Activated naive CD4-positive, alpha-beta T cell treated with anti-CD3 and anti-CD28 coated beads, Interleukin-2, amount 50 U/mL, for 72 hours (primary cell): Measurements from ENCODE around the gene JAKMIP2. TPM values are rescaled to one million over a fixed set of nuclear protein-coding genes. Genes with fewer than 3 reads are reported as not detected.
"Not testable (repeated sequence)": the region's sequence is repeated elsewhere in the genome, so short reads cannot be mapped to it uniquely, and the experiment has no call there.

ENCODE experiments used
- ATAC-seq, 2 donors: fragments of 150-1000 bp; cut with Tn5 transposase; 2 replicates each; pipeline ENCODE4 v1.10.0; 2021; ENCODE audit warnings: mild to moderate bottlenecking in 2 of 2, moderate library complexity in 2 of 2
- DNase-seq, 2 donors: peaks; one replicate each; pipeline ENCODE4 v3.0.0; 2021 to 2022; ENCODE audit warnings: low spot score in 2 of 2
- H3K27ac Mint-ChIP-seq, 2 donors: one replicate each; pipeline ENCODE4 v1.8.0; 2022; ENCODE audit warnings: mild to moderate bottlenecking in 2 of 2, mixed read lengths in 2 of 2
- H3K36me3 Mint-ChIP-seq, 2 donors: one replicate each; pipeline ENCODE4 v1.8.0; 2022; ENCODE audit warnings: mixed read lengths in 2 of 2
- H3K9me3 Mint-ChIP-seq, 2 donors: one replicate each; pipeline ENCODE4 v1.8.0; 2022; ENCODE audit warnings: mixed read lengths in 2 of 2
- total RNA-seq, 2 donors: library from RNA; stranded (reverse); gene quantifications; one replicate each; pipeline ENCODE4 v1.2.3, GENCODE V29; 2022

Gene JAKMIP2
- total RNA-seq, 2 donors from 2014 or later: 0.30 to 0.60 TPM

GRCh38 chr5:147733075-147733474 lies 49.5 kb downstream of the JAKMIP2 start:
- no peak for ATAC-seq
- peaks cover 0 to 5% of the 10 kb centered on the region in 2 donors for H3K9me3 Mint-ChIP-seq
- no peak for DNase-seq
- no peak overlapping the region for H3K27ac Mint-ChIP-seq
- peaks cover 0 to 6% of the 10 kb centered on the region in 2 donors for H3K36me3 Mint-ChIP-seq

- no peak for ATAC-seq
Observed at GRCh38 chr5:147732291-147732883, 50.1 kb downstream of the JAKMIP2 start.

DNA sequence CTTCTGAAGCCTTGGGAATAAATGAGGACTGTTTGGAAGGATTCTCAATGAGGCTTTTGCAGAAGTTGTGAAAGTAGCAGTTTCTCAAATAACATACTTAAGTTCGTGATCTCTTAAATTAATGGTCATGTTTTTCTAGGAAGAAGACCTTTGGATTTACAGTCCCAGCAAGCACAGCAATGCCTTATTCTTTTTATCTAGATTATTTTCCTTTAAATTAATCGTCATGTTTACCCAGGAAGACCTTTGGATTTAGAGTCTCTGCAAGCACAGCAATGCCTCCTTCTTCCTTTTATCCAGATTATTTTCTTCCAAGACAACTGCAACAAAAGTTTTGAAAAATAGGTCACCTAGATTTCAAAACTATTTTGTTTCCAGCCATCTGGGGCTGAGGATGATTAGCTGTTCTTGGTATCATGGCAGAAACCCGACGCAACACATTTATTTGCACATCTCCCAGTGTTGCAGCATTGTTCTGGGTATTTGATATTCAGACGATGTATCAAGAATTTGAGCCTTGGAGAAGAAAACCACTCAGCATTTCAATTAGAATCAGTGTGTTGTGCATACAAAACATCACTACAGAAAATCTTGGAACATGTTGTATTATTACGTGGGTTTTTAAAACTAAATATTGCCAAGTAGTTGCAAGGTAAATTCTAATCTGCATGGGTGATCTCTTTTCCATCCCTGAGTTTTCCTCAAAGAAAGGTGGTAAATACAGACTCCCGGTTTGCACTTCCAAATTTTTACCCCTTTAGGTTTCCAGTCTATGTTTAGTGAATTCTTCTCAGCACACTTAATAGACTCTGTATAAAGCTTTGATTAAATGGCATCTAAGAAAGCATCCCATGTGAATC lies 50.9 kb downstream of the JAKMIP2 start:
- no peak overlapping the region for H3K27ac Mint-ChIP-seq
- peaks cover 0 to 5% of the 10 kb centered on the region in 2 donors for H3K9me3 Mint-ChIP-seq
- ATAC-seq: no peak
- H3K36me3 Mint-ChIP-seq: peaks cover 0 to 6% of the 10 kb centered on the region in 2 donors
- no peak for DNase-seq

More at GRCh38 chr5:147732291-147732883, 50.1 kb downstream of the JAKMIP2 start:
- H3K9me3 Mint-ChIP-seq: peaks cover 0 to 5% of the 10 kb centered on the region in 2 donors
- DNase-seq: no peak
- H3K27ac Mint-ChIP-seq: no peak overlapping the region
- peaks cover 0 to 6% of the 10 kb centered on the region in 2 donors for H3K36me3 Mint-ChIP-seq

GRCh38 chr5:147727200-147727599 lies 55.3 kb downstream of the JAKMIP2 start:
- H3K36me3 Mint-ChIP-seq: peaks cover 0 to 3% of the 10 kb centered on the region in 2 donors
- ATAC-seq: no peak
- no peak for DNase-seq
- peaks cover 2 to 3% of the 10 kb centered on the region in 2 donors for H3K9me3 Mint-ChIP-seq
- H3K27ac Mint-ChIP-seq: no peak overlapping the region

GRCh38 chr5:147721191-147721960 lies 61.2 kb downstream of the JAKMIP2 start:
- not testable (repeated sequence) for ATAC-seq, H3K36me3 Mint-ChIP-seq, DNase-seq, H3K27ac Mint-ChIP-seq, H3K9me3 Mint-ChIP-seq

DNA sequence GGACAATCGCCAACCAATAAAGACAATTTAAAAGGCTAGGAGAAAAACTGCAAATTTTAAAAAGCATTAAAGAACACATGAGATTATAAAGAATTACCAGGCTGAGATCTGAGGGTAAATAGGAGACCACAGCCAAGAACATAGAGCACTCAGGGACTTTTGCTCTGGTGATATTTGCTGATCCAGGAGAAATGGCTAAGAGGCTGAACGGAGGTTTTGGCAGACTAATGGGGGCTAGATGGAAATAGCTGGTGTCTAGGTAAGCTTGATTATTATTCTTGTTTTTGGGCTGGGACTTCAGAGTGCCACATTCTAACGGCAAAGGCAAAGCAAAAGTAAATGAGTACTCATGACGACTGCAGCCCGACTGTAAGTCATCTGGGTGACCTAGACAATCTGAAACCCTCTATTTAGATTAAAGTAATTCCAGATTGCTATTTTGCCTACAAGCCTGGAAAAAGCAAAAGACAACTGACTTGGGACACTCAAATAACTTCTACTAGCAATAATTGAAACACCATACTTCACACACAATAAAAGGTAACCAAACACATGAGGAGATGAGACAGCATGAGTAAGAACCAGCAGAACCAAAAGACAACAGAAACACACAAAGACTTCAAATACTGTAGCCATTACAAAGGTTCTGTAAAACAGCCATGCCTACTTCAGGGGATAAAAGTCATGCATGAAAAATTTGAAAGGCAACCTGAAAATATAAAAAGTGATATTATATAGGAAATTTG lies 68.8 kb downstream of the JAKMIP2 start:
- H3K36me3 Mint-ChIP-seq: no peaks in the 10 kb centered on the region
- no peak overlapping the region for H3K27ac Mint-ChIP-seq
- no peak for ATAC-seq
- no peaks in the 10 kb centered on the region for H3K9me3 Mint-ChIP-seq
- DNase-seq: no peak

- ATAC-seq (no peak), DNase-seq (no peak)
- Mint-ChIP-seq H3K27ac (no peak overlapping the region), H3K9me3 (no peaks in the 10 kb centered on the region), H3K36me3 (no peaks in the 10 kb centered on the region)
Observed at GRCh38 chr5:147712598-147712997, 69.9 kb downstream of the JAKMIP2 start.

DNA sequence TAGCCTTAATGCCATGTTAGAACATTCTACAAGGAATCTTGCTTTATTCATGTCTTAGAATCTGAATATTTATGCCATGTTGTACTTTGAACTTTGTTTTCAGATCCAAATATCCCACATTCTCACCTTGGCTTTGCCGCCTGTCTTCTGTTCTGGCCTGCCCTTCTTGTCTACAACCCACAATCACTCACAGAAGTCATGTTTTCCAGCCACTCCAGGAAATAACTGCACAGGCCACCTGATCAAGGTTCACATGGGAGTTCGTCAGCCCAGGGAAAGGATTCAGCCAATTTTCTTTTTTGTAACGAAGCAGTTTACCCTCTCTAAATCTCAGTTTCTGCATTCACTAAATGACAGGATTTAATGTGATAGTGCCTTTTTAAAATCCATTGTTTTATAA lies 70.5 kb downstream of the JAKMIP2 start:
- DNase-seq: no peak
- no peak overlapping the region for H3K27ac Mint-ChIP-seq
- ATAC-seq: no peak
- H3K36me3 Mint-ChIP-seq: no peaks in the 10 kb centered on the region
- no peaks in the 10 kb centered on the region for H3K9me3 Mint-ChIP-seq

GRCh38 chr5:147711019-147711418 lies 71.5 kb downstream of the JAKMIP2 start:
- no peaks in the 10 kb centered on the region for H3K36me3 Mint-ChIP-seq
- no peak for ATAC-seq
- no peak overlapping the region for H3K27ac Mint-ChIP-seq
- no peak for DNase-seq
- no peaks in the 10 kb centered on the region for H3K9me3 Mint-ChIP-seq

DNA sequence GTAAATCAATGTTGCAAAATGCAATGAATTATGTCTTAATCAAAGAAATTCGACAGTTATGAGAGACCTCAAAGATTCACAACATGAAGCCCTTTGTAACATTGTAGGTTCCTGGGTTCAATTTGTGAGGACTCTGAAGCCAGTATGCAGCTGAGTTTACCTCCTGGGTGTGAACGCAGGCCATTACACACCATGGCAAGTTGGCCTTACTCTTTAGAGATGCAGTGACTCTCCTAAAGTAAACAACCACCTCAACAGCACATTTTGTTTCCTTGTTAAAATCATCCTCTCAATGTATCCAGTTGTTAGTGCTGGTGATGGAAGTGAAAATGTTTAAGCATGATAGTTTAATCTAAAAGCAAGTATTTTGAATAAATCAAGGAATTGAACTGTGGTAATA lies 73.8 kb downstream of the JAKMIP2 start:
- no peak overlapping the region for H3K27ac Mint-ChIP-seq
- DNase-seq (no peak), ATAC-seq (no peak)
- no peaks in the 10 kb centered on the region for H3K36me3 Mint-ChIP-seq
- H3K9me3 Mint-ChIP-seq: peaks cover 0 to 4% of the 10 kb centered on the region in 2 donors

- Mint-ChIP-seq H3K36me3 (no peaks in the 10 kb centered on the region), H3K27ac (no peak overlapping the region), H3K9me3 (peaks cover 4 to 9% of the 10 kb centered on the region in 2 donors)
- DNase-seq (no peak), ATAC-seq (no peak)
Observed at GRCh38 chr5:147704544-147704943, 78.0 kb downstream of the JAKMIP2 start.

DNA sequence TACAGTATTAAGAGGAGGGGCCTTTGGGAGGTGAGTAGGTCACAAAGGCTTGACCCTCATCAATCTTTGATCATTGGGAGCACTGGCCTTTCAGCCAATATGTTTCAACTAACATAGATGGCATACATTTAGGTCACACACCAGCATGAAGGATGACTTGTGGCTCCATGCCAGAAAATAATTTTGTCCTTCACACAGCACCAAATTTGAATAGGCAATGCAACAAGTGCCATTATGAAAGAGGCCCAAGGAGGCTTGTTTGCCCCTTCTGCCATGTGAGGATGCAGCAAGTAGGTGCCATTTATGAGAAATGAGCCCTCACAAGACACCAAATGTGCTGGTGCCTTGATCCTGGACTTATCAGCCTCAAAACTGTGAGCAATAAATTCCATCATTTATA lies 81.1 kb downstream of the JAKMIP2 start:
- H3K36me3 Mint-ChIP-seq: peaks cover 8 to 26% of the 10 kb centered on the region in 2 donors
- ATAC-seq: no peak
- H3K9me3 Mint-ChIP-seq: peaks cover 25 to 29% of the 10 kb centered on the region in 2 donors
- H3K27ac Mint-ChIP-seq: no peak overlapping the region
- no peak for DNase-seq

DNA sequence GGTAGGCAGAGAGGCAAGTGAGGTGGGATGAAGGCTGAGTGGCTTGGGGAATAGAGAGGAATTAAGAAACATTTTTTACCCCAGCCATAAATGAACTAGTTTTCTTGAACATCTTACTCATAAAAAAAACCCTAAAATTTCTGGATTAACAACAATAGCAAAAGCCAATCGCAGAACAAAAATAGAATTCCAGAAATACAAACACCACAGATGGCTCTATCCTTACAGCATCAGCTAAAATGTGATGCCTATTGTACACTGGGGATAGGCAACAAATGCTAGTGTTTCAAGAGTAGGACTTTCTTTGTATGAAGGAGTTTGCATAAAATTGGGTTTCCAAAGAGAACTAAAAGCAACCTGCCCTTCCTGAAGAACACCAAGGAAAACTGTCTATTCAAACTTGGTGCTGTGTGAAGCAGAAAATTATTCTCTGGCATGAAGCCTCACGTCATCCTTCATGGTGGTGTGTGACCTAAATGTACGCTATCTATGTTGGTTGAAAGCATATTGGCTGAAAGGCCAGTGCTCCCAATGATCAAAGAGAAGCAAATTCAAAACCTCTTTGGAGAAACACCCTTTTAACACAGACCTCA lies 82.9 kb downstream of the JAKMIP2 start:
- peaks cover 27 to 30% of the 10 kb centered on the region in 2 donors for H3K9me3 Mint-ChIP-seq
- peaks cover 8 to 27% of the 10 kb centered on the region in 2 donors for H3K36me3 Mint-ChIP-seq
- H3K27ac Mint-ChIP-seq: no peak overlapping the region
- DNase-seq (no peak), ATAC-seq (no peak)

- no peak for DNase-seq
- ATAC-seq: no peak
- Mint-ChIP-seq H3K27ac (no peak overlapping the region), H3K9me3 (peaks cover 27 to 35% of the 10 kb centered on the region in 2 donors), H3K36me3 (peaks cover 8 to 27% of the 10 kb centered on the region in 2 donors)
Observed at GRCh38 chr5:147697380-147697779, 85.1 kb downstream of the JAKMIP2 start.

GRCh38 chr5:147694772-147695171 lies 87.8 kb downstream of the JAKMIP2 start:
- no peak overlapping the region for H3K27ac Mint-ChIP-seq
- peaks cover 26 to 27% of the 10 kb centered on the region in 2 donors for H3K9me3 Mint-ChIP-seq
- ATAC-seq (no peak), DNase-seq (no peak)
- peaks cover 8 to 27% of the 10 kb centered on the region in 2 donors for H3K36me3 Mint-ChIP-seq

DNA sequence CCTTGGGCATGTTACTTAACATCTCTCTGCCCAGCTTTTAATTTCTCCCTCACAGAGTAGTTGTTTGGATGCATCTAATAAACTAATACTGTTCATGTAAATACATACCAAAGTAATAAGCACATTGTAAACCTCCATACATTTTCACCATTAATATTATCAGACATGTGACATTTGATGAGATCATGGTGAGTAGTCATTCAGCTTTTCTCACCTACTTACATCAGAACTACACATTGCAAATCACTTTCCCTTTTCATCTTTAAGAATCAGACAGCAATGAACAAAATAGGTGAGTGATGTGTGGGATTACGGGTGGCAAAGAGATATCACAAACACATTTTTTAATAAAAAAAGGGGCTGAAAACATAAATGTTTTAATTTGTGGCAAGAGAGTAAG lies 89.3 kb downstream of the JAKMIP2 start:
- Mint-ChIP-seq H3K36me3 (peaks cover 8 to 15% of the 10 kb centered on the region in 2 donors), H3K9me3 (peaks cover 15 to 16% of the 10 kb centered on the region in 2 donors), H3K27ac (no peak overlapping the region)
- DNase-seq (no peak), ATAC-seq (no peak)
